Measurements from ENCODE around the gene CLEC1B. TPM values are rescaled to one million over a fixed set of nuclear protein-coding genes. Genes with fewer than 3 reads are reported as not detected.

The CLEC1B gene
- total and polyA plus RNA-seq, 2 of the 4 experiments (the other 2 are of a cell fraction), result not detected

DNA sequence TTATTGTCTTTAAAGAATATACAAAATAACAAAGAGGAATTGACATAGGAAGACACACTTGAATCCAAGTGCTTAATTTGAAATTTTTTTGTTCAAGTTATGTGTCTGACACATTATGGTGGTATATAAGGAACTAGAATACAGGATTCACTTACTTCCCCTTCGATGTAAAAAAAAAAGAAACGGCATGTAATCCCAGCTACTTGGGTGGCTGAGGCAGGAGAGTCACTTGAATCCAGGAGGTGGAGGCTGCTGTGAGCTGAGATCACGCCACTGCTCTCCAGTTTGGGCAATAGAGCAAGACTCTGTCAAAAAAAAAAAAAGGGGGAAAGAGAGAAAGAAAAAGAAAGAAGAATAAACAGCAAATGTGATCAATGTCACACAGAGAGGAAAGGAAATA is 18.8 kb downstream of the CLEC1B start:
- H3K79me1 ChIP-seq (ENCODE audit: low read depth in 1 of 2, low read length in 2 of 2), result no peaks in the 10 kb centered on the region
- H3K9ac ChIP-seq (ENCODE audit: low read depth, low read length), result no peak overlapping the region
- H3K27me3 ChIP-seq (ENCODE audit: control insufficient read depth, insufficient read depth, low read length), result peaks cover 2% of the 10 kb centered on the region; the same call in 1 of the 2 replicates
- no peak overlapping the region for H2AFZ ChIP-seq (replicated peaks; ENCODE audit: low read length, poor library complexity)
- no peaks in the 10 kb centered on the region for H4K20me1 ChIP-seq (ENCODE audit: insufficient read depth, low read length)
- H3K9me1 ChIP-seq (ENCODE audit: insufficient read depth, low read length), result no peaks in the 10 kb centered on the region
- POLR2A ChIA-PET (ENCODE audit: unreplicated experiment), result no interaction called here
- no peak overlapping the region for H3K4me3 ChIP-seq (ENCODE audit: insufficient read depth, low read depth, low read length)
- no peak overlapping the region for H2AK9ac ChIP-seq (replicated peaks; ENCODE audit: low read depth, low read length, poor library complexity)
- no peak overlapping the region for H3K18ac ChIP-seq (ENCODE audit: low read depth, low read length)
- H2AK5ac ChIP-seq (ENCODE audit: low read depth, low read length), result no peak overlapping the region
- CTCF ChIA-PET, result interaction anchor here (1.5 kb wide), 1 partner anchor 40 kb away, joined by 3 read pairs; no protein-coding TSS in a partner anchor
- dilution Hi-C loops (cut with HindIII; ENCODE audit: low sequenced_read_pairs, unreplicated experiment), result no loop called here
- no peak overlapping the region for H3K14ac ChIP-seq (replicated peaks; ENCODE audit: low read depth, low read length)
- H3K27ac ChIP-seq (ENCODE audit: insufficient read depth, low read length), result no peak overlapping the region
- H2BK20ac ChIP-seq (ENCODE audit: low read depth, low read length), result no peak overlapping the region
- no peak overlapping the region for H4K91ac ChIP-seq (ENCODE audit: insufficient read depth, low read depth, low read length)
- H2BK15ac ChIP-seq (ENCODE audit: low read depth, low read length), result no peak overlapping the region
- in situ Hi-C loops (cut with MboI; ENCODE audit: low sequenced_read_pairs), result no loop called here
- TF ChIP-seq CHD1 (IDR thresholded peaks at IDR 0.05; ENCODE audit: low read depth, low read length) (no peak), FOS (IDR thresholded peaks at IDR 0.05; ENCODE audit: low read depth, low read length) (no peak), MAZ (IDR thresholded peaks at IDR 0.05; ENCODE audit: borderline replicate concordance, low read depth, low read length) (no peak), BHLHE40 (IDR thresholded peaks at IDR 0.05; ENCODE audit: low read depth, low read length) (no peak)
- TF ChIP-seq, protein P1, sequence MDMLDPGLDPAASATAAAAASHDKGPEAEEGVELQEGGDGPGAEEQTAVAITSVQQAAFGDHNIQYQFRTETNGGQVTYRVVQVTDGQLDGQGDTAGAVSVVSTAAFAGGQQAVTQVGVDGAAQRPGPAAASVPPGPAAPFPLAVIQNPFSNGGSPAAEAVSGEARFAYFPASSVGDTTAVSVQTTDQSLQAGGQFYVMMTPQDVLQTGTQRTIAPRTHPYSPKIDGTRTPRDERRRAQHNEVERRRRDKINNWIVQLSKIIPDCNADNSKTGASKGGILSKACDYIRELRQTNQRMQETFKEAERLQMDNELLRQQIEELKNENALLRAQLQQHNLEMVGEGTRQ (IDR thresholded peaks at IDR 0.05; ENCODE audit: low read depth, low read length), result no peak
- TF ChIP-seq, protein P2, sequence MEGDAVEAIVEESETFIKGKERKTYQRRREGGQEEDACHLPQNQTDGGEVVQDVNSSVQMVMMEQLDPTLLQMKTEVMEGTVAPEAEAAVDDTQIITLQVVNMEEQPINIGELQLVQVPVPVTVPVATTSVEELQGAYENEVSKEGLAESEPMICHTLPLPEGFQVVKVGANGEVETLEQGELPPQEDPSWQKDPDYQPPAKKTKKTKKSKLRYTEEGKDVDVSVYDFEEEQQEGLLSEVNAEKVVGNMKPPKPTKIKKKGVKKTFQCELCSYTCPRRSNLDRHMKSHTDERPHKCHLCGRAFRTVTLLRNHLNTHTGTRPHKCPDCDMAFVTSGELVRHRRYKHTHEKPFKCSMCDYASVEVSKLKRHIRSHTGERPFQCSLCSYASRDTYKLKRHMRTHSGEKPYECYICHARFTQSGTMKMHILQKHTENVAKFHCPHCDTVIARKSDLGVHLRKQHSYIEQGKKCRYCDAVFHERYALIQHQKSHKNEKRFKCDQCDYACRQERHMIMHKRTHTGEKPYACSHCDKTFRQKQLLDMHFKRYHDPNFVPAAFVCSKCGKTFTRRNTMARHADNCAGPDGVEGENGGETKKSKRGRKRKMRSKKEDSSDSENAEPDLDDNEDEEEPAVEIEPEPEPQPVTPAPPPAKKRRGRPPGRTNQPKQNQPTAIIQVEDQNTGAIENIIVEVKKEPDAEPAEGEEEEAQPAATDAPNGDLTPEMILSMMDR (conservative IDR thresholded peaks at IDR 0.05; ENCODE audit: low read depth, low read length), result no peak
- no peak overlapping the region for H3K56ac ChIP-seq (ENCODE audit: extremely low read depth, insufficient read depth, low read length)
- no peaks in the 10 kb centered on the region for H3K4me1 ChIP-seq (ENCODE audit: control insufficient read depth, insufficient read depth, low read length)
- H2BK5ac ChIP-seq (ENCODE audit: low read depth, low read length, poor library complexity, severe bottlenecking), result no peak overlapping the region
- DNase-seq (no peak), ATAC-seq (ENCODE audit: low read depth) (no peak)
- intact Hi-C loops (cut with micrococcal nuclease), result no loop called here
- no peak overlapping the region for H4K5ac ChIP-seq (ENCODE audit: low read depth, low read length)
- H3K4me2 ChIP-seq (ENCODE audit: low read depth, low read length), result no peak overlapping the region
- H3K9me3 ChIP-seq (ENCODE audit: control insufficient read depth, insufficient read depth, low read length), result no peaks in the 10 kb centered on the region; the same call in 1 of the 2 replicates
- no peak overlapping the region for H3K4ac ChIP-seq (ENCODE audit: low read depth, low read length)
- no peak overlapping the region for H2BK120ac ChIP-seq (ENCODE audit: low read depth, low read length)
- no TSS peak for BruUV-seq (replicated peaks)
- no peak overlapping the region for H4K8ac ChIP-seq (ENCODE audit: low read depth in 2 of 2, low read length in 2 of 2)
- no peaks in the 10 kb centered on the region for H3K36me3 ChIP-seq (ENCODE audit: control insufficient read depth, insufficient read depth, low read length)
- no CpG with 5 or more reads among the region's 3 CpGs for WGBS, 2 experiments (ENCODE audit: extremely low coverage in 2 of 2, insufficient read length in 1 of 2)
- no peak overlapping the region for H3K23ac ChIP-seq (ENCODE audit: low read depth, low read length)
